Esophagus squamous epithelium (tissue), 4 donors: ENCODE data around the gene SV2B.

Experiments
- CTCF ChIP-seq, 6 experiments: fragments of 450-650 bp in 4 of 6; fragments of 200-600 bp in 2 of 6; sonication (generic) in 2 of 6; IDR thresholded peaks; one replicate each; pipeline ENCODE4 v1.5.1; 2016 to 2019; ENCODE audit warnings: antibody characterized with exemption in 6 of 6, mild to moderate bottlenecking in 4 of 6, moderate library complexity in 4 of 6
- POLR2A ChIP-seq, 4 donors: fragments of 450-650 bp; IDR thresholded peaks; one replicate each; pipeline ENCODE4 v1.6.1; 2017; ENCODE audit warnings: antibody characterized with exemption in 4 of 4, mild to moderate bottlenecking in 4 of 4, moderate library complexity in 3 of 4

- TF ChIP-seq CTCF (IDR thresholded peaks at IDR 0.05) (no peak), POLR2A (IDR thresholded peaks at IDR 0.05) (no peak)
Observed at GRCh38 chr15:91228890-91229289, 128.8 kb downstream of the SV2B start.
